HCT116 (cell line): Measurements from ENCODE around the gene RIT1. TPM values are rescaled to one million over a fixed set of nuclear protein-coding genes. Genes with fewer than 3 reads are reported as not detected.

Experiments used
- ATAC-seq: fragments of 200-7000 bp; cut with Tn5 transposase; 2 replicates; pipeline ENCODE4 v1.9.1; 2020; ENCODE audit warnings: mild to moderate bottlenecking, moderate library complexity
- BruUV-seq: library from RNA; stranded (reverse); fragments of 400-500 nt; replicated peaks from 2 replicates; lab custom pipeline; 2021; lab: Mats Ljungman, UMichigan
- CTCF ChIA-PET: fragments of 300-600 bp; sonication (Branson Sonifier 250); formaldehyde crosslinking; loops from one replicate; lab custom pipeline; 2021; ENCODE audit warnings: antibody characterized with exemption; lab: Charles Lee
- POLR2A ChIA-PET: fragments of 300-600, 350-600 bp; sonication (Branson Sonifier 250); formaldehyde crosslinking; loops from one replicate; lab custom pipeline; 2021; ENCODE audit warnings: antibody characterized with exemption; lab: Charles Lee
- RAD21 ChIA-PET, 2 experiments: fragments of 300-600 bp; sonication (Branson Sonifier 250); formaldehyde crosslinking; loops; one replicate each; lab custom pipeline; 2023; ENCODE audit warnings: low total read pairs in 2 of 2; ENCODE audit not compliant: uncharacterized antibody in 2 of 2, unreplicated experiment in 2 of 2, low non-redundant PET in 1 of 2; lab: Charles Lee
- DNase-seq: peaks from one replicate; pipeline ENCODE4 v3.0.0-alpha.2; 2010; ENCODE audit warnings: low read depth, low spot score
- H2AFZ ChIP-seq: fragments of 200-600 bp; shearing (Covaris generic), sonication (generic); 2 replicates; pipeline ENCODE4 v1.6.1; 2017; ENCODE audit warnings: low read depth, mixed run types, mixed read lengths, antibody characterized with exemption, low read length; ENCODE audit not compliant: poor library complexity, severe bottlenecking
- H3K27ac ChIP-seq: 2 replicates; pipeline ENCODE4 v1.5.1; 2012; ENCODE audit warnings: low read depth, low read length
- H3K27me3 ChIP-seq: fragments of 200-600 bp; sonication (generic); 2 replicates; pipeline ENCODE4 v1.6.1; 2016; ENCODE audit warnings: mixed run types, low read length, mixed read lengths; ENCODE audit not compliant: insufficient read depth
- H3K36me3 ChIP-seq, 2 experiments: fragments of 200-500 bp in 1 of 2; fragments of 200-600 bp in 1 of 2; sonication (Bioruptor generic) in 1 of 2; sonication (generic) in 1 of 2; 2 replicates each; pipeline versions ENCODE4 v1.5.1 to v1.6.1; 2014 to 2016; ENCODE audit warnings: low read length in 2 of 2, inconsistent platforms in 1 of 2, mixed read lengths in 1 of 2, mixed run types in 1 of 2; ENCODE audit not compliant: insufficient read depth in 2 of 2, control insufficient read depth in 1 of 2
- H3K4me1 ChIP-seq, 2 experiments: fragments of 200-600 bp in 1 of 2; sonication (generic) in 1 of 2; 2 replicates each; pipeline versions ENCODE4 v1.5.1 to v1.6.1; 2012 to 2017; ENCODE audit warnings: low read length in 2 of 2, inconsistent platforms in 1 of 2, mild to moderate bottlenecking in 1 of 2, mixed read lengths in 1 of 2, mixed run types in 1 of 2, moderate library complexity in 1 of 2; ENCODE audit not compliant: insufficient read depth in 2 of 2, control insufficient read depth in 1 of 2
- H3K4me2 ChIP-seq: fragments of 200-600 bp; sonication (generic); 2 replicates; pipeline ENCODE4 v1.6.1; 2017; ENCODE audit warnings: mixed run types, low read length, mixed read lengths
- H3K4me3 ChIP-seq, 2 experiments: fragments of 200-600 bp in 1 of 2; sonication (generic) in 1 of 2; replicated peaks in 1 of 2; 2 replicates each; pipeline ENCODE4 v1.5.1; 2011 to 2016; ENCODE audit warnings: low read length in 2 of 2, control low read depth in 1 of 2, low read depth in 1 of 2, mild to moderate bottlenecking in 1 of 2, mixed read lengths in 1 of 2, mixed run types in 1 of 2
- H3K79me2 ChIP-seq: fragments of 200-600 bp; sonication (generic); 2 replicates; pipeline ENCODE4 v1.6.1; 2017; ENCODE audit warnings: mild to moderate bottlenecking, mixed run types, low read length, moderate library complexity, mixed read lengths; ENCODE audit not compliant: insufficient read depth
- H3K9ac ChIP-seq: fragments of 200-600 bp; sonication (generic); 2 replicates; pipeline ENCODE4 v1.6.1; 2016; ENCODE audit warnings: low read length, mixed read lengths
- H3K9me2 ChIP-seq: fragments of 200-600 bp; sonication (generic), shearing (Covaris generic); 2 replicates; pipeline ENCODE4 v1.6.1; 2017; ENCODE audit warnings: mixed run types, mild to moderate bottlenecking, moderate library complexity; ENCODE audit not compliant: insufficient read depth
- H3K9me3 ChIP-seq, 2 experiments: fragments of 200-500 bp in 1 of 2; fragments of 200-600 bp in 1 of 2; sonication (Bioruptor generic) in 1 of 2; sonication (generic) in 1 of 2; 2 replicates each; pipeline ENCODE4 v1.6.1; 2014 to 2017; ENCODE audit warnings: low read length in 2 of 2, mixed read lengths in 2 of 2, inconsistent platforms in 1 of 2, low read depth in 1 of 2, mild to moderate bottlenecking in 1 of 2, mixed run types in 1 of 2, moderate library complexity in 1 of 2; ENCODE audit not compliant: control insufficient read depth in 1 of 2, insufficient read depth in 1 of 2
- H4K20me1 ChIP-seq: fragments of 200-600 bp; sonication (generic), shearing (Covaris generic); 2 replicates; pipeline ENCODE4 v1.6.1; 2017; ENCODE audit warnings: mixed run types, mild to moderate bottlenecking, moderate library complexity; ENCODE audit not compliant: insufficient read depth
- EGR1 ChIP-seq: IDR thresholded peaks from 2 replicates; pipeline ENCODE4 v1.6.1; 2012; ENCODE audit warnings: low read depth
- ELF1 ChIP-seq: IDR thresholded peaks from 2 replicates; pipeline ENCODE4 v1.6.1; 2012; ENCODE audit warnings: low read depth, borderline replicate concordance
- EZH2phosphoT487 ChIP-seq: fragments of 200-600 bp; IDR thresholded peaks from 2 replicates; pipeline ENCODE4 v1.6.1; 2018; ENCODE audit warnings: antibody characterized with exemption, borderline replicate concordance
- FOSL1 ChIP-seq: IDR thresholded peaks from 2 replicates; pipeline ENCODE4 v1.6.1; 2012; ENCODE audit warnings: low read depth
- JUND ChIP-seq: IDR thresholded peaks from 2 replicates; pipeline ENCODE4 v1.6.1; 2012
- MAX ChIP-seq: IDR thresholded peaks from 2 replicates; pipeline ENCODE4 v1.6.1; 2012
- POLR2A ChIP-seq: IDR thresholded peaks from 2 replicates; pipeline ENCODE4 v1.7.0; 2011; ENCODE audit warnings: borderline replicate concordance; ENCODE audit not compliant: insufficient read depth, insufficient read length; ENCODE audit errors: extremely low read depth
- POLR2AphosphoS5 ChIP-seq: IDR thresholded peaks from 2 replicates; pipeline ENCODE4 v1.6.1; 2011; ENCODE audit warnings: mild to moderate bottlenecking, low read depth, low read length, moderate library complexity
- REST ChIP-seq: IDR thresholded peaks from 2 replicates; pipeline ENCODE4 v1.6.1; 2012; ENCODE audit warnings: low read depth
- SIN3A ChIP-seq: IDR thresholded peaks from 2 replicates; pipeline ENCODE4 v1.6.1; 2012; ENCODE audit warnings: low read depth
- SP1 ChIP-seq: IDR thresholded peaks from 2 replicates; pipeline ENCODE4 v1.6.1; 2012; ENCODE audit warnings: low read depth
- SRF ChIP-seq: IDR thresholded peaks from 2 replicates; pipeline ENCODE4 v1.6.1; 2012; ENCODE audit warnings: low read depth
- TCF7L2 ChIP-seq: IDR thresholded peaks from 2 replicates; pipeline ENCODE4 v1.7.0; 2011; ENCODE audit warnings: borderline replicate concordance, inconsistent platforms; ENCODE audit not compliant: insufficient read depth, insufficient read length; ENCODE audit errors: extremely low read depth
- YY1 ChIP-seq: IDR thresholded peaks from 2 replicates; pipeline ENCODE4 v1.6.1; 2011; ENCODE audit warnings: low read length, low read depth, moderate library complexity, mild to moderate bottlenecking; ENCODE audit not compliant: insufficient replicate concordance; ENCODE audit errors: extremely low read depth
- ZBTB33 ChIP-seq: IDR thresholded peaks from 2 replicates; pipeline ENCODE4 v1.6.1; 2011; ENCODE audit warnings: mild to moderate bottlenecking, low read length, moderate library complexity; ENCODE audit not compliant: insufficient replicate concordance; ENCODE audit errors: extremely low read depth
- ZFX ChIP-seq: fragments of 450-650 bp; IDR thresholded peaks from 2 replicates; pipeline ENCODE4 v1.6.1; 2017
- ZNF274 ChIP-seq: fragments of 200-500 bp; sonication (Bioruptor generic); IDR thresholded peaks from 2 replicates; pipeline ENCODE4 v1.6.1; 2014; ENCODE audit warnings: mild to moderate bottlenecking, low read depth, low read length, inconsistent platforms
- intact Hi-C: fragments of 100-400 bp; cut with micrococcal nuclease; formaldehyde crosslinking; loops from 2 replicates; pipeline ENCODE4 v1.10.0; 2022
- total RNA-seq: library from RNA; stranded (reverse); gene quantifications from one replicate; pipeline ENCODE4 v1.2.1, GENCODE V29; 2021; ENCODE audit not compliant: unreplicated experiment

The RIT1 gene
- total RNA-seq, 1 experiment from 2014 or later, result 10.2 TPM

DNA sequence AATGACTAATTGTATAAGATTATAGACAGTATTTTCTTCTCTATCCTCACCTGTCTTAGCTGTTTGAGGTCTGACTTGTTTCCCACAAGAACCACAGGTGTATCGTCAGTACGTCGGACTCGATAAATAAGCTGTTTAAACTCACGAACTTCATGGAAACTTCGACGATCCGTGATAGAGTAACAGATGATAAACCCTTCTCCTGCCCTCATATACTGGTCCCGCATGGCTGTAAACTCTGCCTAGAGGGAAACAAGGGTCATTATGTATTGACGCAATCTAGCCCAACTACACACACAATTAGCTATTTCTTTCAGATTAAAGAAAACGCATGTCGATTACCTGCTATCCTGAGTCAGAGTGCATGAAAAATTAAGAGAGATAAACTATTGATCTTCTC is 6.9 kb downstream of the RIT1 start:
- ChIA-PET POLR2A (no interaction called here), RAD21 (no interaction called here), CTCF (no interaction called here)
- no peak overlapping the region for H3K27ac ChIP-seq
- no peaks in the 10 kb centered on the region for H3K9me3 ChIP-seq
- no peak overlapping the region for H3K9ac ChIP-seq
- H3K27me3 ChIP-seq, result no peaks in the 10 kb centered on the region
- no peak for DNase-seq
- no peaks in the 10 kb centered on the region for H3K4me1 ChIP-seq
- BruUV-seq, result no TSS peak
- H3K36me3 ChIP-seq, result peaks cover 48 to 59% of the 10 kb centered on the region in 2 experiments
- H2AFZ ChIP-seq, result no peak overlapping the region
- intact Hi-C loops, result no loop called here
- H4K20me1 ChIP-seq, result no peaks in the 10 kb centered on the region
- no peak overlapping the region for H3K4me3 ChIP-seq
- no peaks in the 10 kb centered on the region for H3K9me2 ChIP-seq
- TF ChIP-seq JUND, result no peak
- no peak for TF ChIP-seq YY1
- TF ChIP-seq REST, result no peak
- no peak for TF ChIP-seq EGR1
- no peak for TF ChIP-seq ZNF274
- TF ChIP-seq ELF1, result no peak
- peaks cover 18% of the 10 kb centered on the region; the same call in 1 of the 2 replicates for H3K79me2 ChIP-seq
- H3K4me2 ChIP-seq, result no peak overlapping the region
- no peak for ATAC-seq

DNA sequence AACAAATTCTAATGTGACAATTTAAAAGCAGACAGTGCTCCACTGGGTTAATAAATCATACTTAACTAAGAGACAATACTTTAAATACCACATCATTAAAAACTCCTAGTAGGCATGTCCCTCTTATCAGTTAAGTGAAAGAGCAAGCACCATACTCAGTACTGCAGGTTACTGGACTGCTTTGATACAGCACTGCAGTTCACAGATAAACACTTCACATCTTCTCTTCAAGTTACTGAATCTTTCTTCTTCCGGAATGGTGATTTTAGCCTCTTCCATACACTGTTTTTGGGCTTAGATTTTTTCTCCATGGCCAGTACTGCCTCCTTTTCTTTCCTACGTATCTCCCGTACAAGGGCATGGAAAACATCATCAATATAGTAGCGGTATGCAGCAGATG is 11.0 kb downstream of the RIT1 start:
- Histone ChIP-seq H3K79me2 (peaks cover 21% of the 10 kb centered on the region; the same call in 1 of the 2 replicates), H3K4me1 (peaks cover 0 to 7% of the 10 kb centered on the region in 2 experiments; a peak in 1 of 4 replicates), H3K36me3 (peaks cover 50 to 52% of the 10 kb centered on the region in 2 experiments; a peak in 3 of 4 replicates), H3K27ac (no peak overlapping the region), H3K4me3 (no peak overlapping the region), H3K4me2 (no peak overlapping the region), H3K9me3 (no peaks in the 10 kb centered on the region), H3K9ac (no peak overlapping the region), H3K27me3 (no peaks in the 10 kb centered on the region), H4K20me1 (peaks cover 5% of the 10 kb centered on the region; the same call in 1 of the 2 replicates), H3K9me2 (no peaks in the 10 kb centered on the region), H2AFZ (no peak overlapping the region)
- ChIA-PET RAD21 (no interaction called here), POLR2A (no interaction called here), CTCF (no interaction called here)
- no peak for DNase-seq
- BruUV-seq, result no TSS peak
- ATAC-seq, result no peak
- intact Hi-C loops, result no loop called here
- TF ChIP-seq POLR2AphosphoS5, result no peak
- no peak for TF ChIP-seq EZH2phosphoT487
- no peak for TF ChIP-seq SIN3A
- no peak for TF ChIP-seq JUND
- TF ChIP-seq FOSL1, result no peak
- TF ChIP-seq POLR2A, result no peak
- no peak for TF ChIP-seq ZNF274
- no peak for TF ChIP-seq TCF7L2
- TF ChIP-seq ZFX, result no peak
- TF ChIP-seq ZBTB33, result no peak
- TF ChIP-seq MAX, result no peak
- no peak for TF ChIP-seq SRF
- no peak for TF ChIP-seq SP1
